Keratinocyte (primary cell): ENCODE measurements around the gene FAM47A. TPM values are rescaled to one million over a fixed set of nuclear protein-coding genes. Genes with fewer than 3 reads are reported as not detected.

Source experiments
- DNase-seq: peaks from one replicate; pipeline ENCODE4 v3.0.0-alpha.2; 2011; ENCODE audit warnings: low read depth, missing footprints, low spot score
- FAIRE-seq: peaks from 2 replicates; lab custom pipeline; 2011; peaks lifted over from hg19 to GRCh38; lab: Jason Lieb, UNC
- H2AFZ ChIP-seq: 2 replicates; pipeline ENCODE4 v1.6.0; 2012; ENCODE audit warnings: low read length, control low read depth, inconsistent platforms; ENCODE audit not compliant: control insufficient read depth
- H3K27ac ChIP-seq: 2 replicates; pipeline ENCODE4 v1.5.1; 2011; ENCODE audit warnings: low read length; ENCODE audit not compliant: control insufficient read depth, insufficient read depth
- H3K27me3 ChIP-seq: 3 replicates; pipeline ENCODE4 v1.6.0; 2011; ENCODE audit warnings: low read length; ENCODE audit not compliant: control insufficient read depth, insufficient read depth; ENCODE audit errors: extremely low read depth
- H3K36me3 ChIP-seq, 2 experiments: 2 replicates in 1 of 2; 3 replicates in 1 of 2; pipeline ENCODE4 v1.5.1; 2011; ENCODE audit warnings: low read length in 2 of 2, mild to moderate bottlenecking in 1 of 2; ENCODE audit not compliant: control insufficient read depth in 2 of 2, insufficient read depth in 2 of 2; ENCODE audit errors: extremely low read depth in 1 of 2
- H3K4me1 ChIP-seq: 3 replicates; pipeline ENCODE4 v1.5.1; 2011; ENCODE audit warnings: low read length; ENCODE audit not compliant: control insufficient read depth, insufficient read depth; ENCODE audit errors: extremely low read depth
- H3K4me2 ChIP-seq: 3 replicates; pipeline ENCODE4 v1.6.0; 2011; ENCODE audit warnings: low read depth, low read length; ENCODE audit not compliant: control insufficient read depth, insufficient read depth; ENCODE audit errors: extremely low read depth
- H3K4me3 ChIP-seq, 3 experiments: fragments of 200-600 bp in 1 of 3; sonication (generic) in 1 of 3; 2 replicates in 2 of 3; 3 replicates in 1 of 3; pipeline ENCODE4 v1.5.1; 2011 to 2016; ENCODE audit warnings: low read length in 3 of 3, mild to moderate bottlenecking in 3 of 3, control low read depth in 2 of 3, inconsistent platforms in 1 of 3, low read depth in 1 of 3, mixed read lengths in 1 of 3, mixed run types in 1 of 3, moderate library complexity in 1 of 3; ENCODE audit not compliant: control insufficient read depth in 2 of 3, insufficient read depth in 2 of 3; ENCODE audit errors: extremely low read depth in 1 of 3
- H3K79me2 ChIP-seq: 2 replicates; pipeline ENCODE4 v1.6.0; 2012; ENCODE audit warnings: low read length; ENCODE audit not compliant: control insufficient read depth, insufficient read depth
- H3K9ac ChIP-seq: 3 replicates; pipeline ENCODE4 v1.6.0; 2011; ENCODE audit warnings: low read length; ENCODE audit not compliant: control insufficient read depth, insufficient read depth; ENCODE audit errors: extremely low read depth
- H3K9me1 ChIP-seq: 3 replicates; pipeline ENCODE4 v1.6.0; 2011; ENCODE audit warnings: low read length; ENCODE audit not compliant: control insufficient read depth, insufficient read depth; ENCODE audit errors: extremely low read depth
- H3K9me3 ChIP-seq: 2 replicates; pipeline ENCODE4 v1.5.1; 2012; ENCODE audit warnings: low read depth, low read length; ENCODE audit not compliant: control insufficient read depth
- H4K20me1 ChIP-seq: 3 replicates; pipeline ENCODE4 v1.6.0; 2011; ENCODE audit warnings: low read length; ENCODE audit not compliant: control insufficient read depth, insufficient read depth; ENCODE audit errors: extremely low read depth
- EZH2 ChIP-seq: IDR thresholded peaks from one replicate; pipeline ENCODE4 v1.6.1; 2012; ENCODE audit warnings: inconsistent platforms, mild to moderate bottlenecking, low read length, moderate library complexity
- dilution Hi-C: fragments of 300-500 bp; cut with MboI; formaldehyde crosslinking; loops from one replicate; pipeline ENCODE4 v1.7.0; 2020; ENCODE audit warnings: low sequenced_read_pairs; ENCODE audit not compliant: extremely low pct_ligation_motif_present
- polyA plus RNA-seq, 5 experiments: library from polyadenylated mRNA; depleted of rRNA in 3 of 5; stranded (reverse) in 3 of 5; stranded (forward) in 1 of 5; unstranded in 1 of 5; fragments of >200 nt; gene quantifications; 1 replicate in 1 of 5; 2 replicates in 3 of 5; 3 replicates in 1 of 5; pipeline versions ENCODE4 v1.2.1 to v1.2.3, GENCODE V29; 2011 to 2012; ENCODE audit warnings: missing spikeins in 2 of 5, low read depth in 1 of 5, low replicate concordance in 1 of 5
- TF ChIP-seq, protein P1 (sequence below), 3 experiments: IDR thresholded peaks in 1 of 3; conservative IDR thresholded peaks in 1 of 3; optimal IDR thresholded peaks in 1 of 3; 2 replicates in 2 of 3; 3 replicates in 1 of 3; pipeline versions ENCODE3 to v1.5.1; 2011; ENCODE audit warnings: low read length in 3 of 3, mild to moderate bottlenecking in 3 of 3, moderate library complexity in 2 of 3, control low read depth in 1 of 3, inconsistent platforms in 1 of 3; ENCODE audit not compliant: insufficient read depth in 2 of 3; ENCODE audit errors: extremely low read depth in 1 of 3

Gene FAM47A
- polyA plus RNA-seq, 1 donor (not counting 4 experiments of a cell fraction or from before 2014, with no cell fraction given) = not detected

DNA sequence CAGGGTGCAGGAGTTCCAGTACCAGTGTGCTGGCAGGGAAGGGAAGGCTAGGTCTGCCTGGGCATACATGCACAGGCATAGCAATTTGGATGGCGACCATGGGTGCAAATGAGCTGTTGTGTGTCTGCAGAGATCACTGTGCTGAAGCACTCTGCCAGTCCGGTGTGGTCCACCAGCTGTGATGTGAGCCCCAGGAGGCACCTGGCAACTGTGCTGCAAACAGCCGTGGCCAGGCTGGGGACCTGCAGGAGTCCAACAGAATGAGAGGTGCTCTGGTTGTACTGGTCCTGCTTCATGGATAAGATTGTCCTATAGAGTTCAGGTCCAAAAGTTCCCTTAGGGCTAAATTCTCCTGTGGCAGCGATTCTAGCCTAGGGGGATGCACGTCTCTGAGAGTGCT lies 6.1 kb downstream of the FAM47A start:
- no peak for TF ChIP-seq EZH2
- FAIRE-seq = no peak
- no peak for DNase-seq

DNA sequence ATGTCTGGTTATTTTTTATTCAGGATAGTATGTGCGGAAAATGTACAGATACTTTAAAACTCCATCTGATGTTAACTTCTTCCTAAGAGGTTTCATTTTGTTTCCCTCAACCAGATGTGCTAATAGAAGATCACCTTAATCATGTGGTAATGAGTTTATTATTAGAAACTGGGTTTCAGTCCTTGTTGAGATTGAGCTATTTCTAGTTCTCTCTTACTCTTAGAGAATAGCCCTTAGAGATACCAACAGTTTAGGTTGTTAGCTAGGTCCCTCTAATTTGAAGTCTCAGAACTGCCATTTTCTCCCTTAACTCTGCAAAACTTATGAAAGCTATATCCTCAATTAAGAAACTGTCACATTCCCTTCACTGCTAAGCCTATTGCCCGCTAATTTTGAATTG lies 13.0 kb downstream of the FAM47A start:
- H3K79me2 ChIP-seq = no peaks in the 10 kb centered on the region
- no peaks in the 10 kb centered on the region for H3K27me3 ChIP-seq
- no peak for FAIRE-seq
- no peaks in the 10 kb centered on the region for H3K9me1 ChIP-seq
- no peak overlapping the region for H2AFZ ChIP-seq
- no peak overlapping the region for H3K27ac ChIP-seq
- H3K4me2 ChIP-seq = no peak overlapping the region
- H3K36me3 ChIP-seq = no peaks in the 10 kb centered on the region
- no peak for DNase-seq
- H3K9me3 ChIP-seq = no peaks in the 10 kb centered on the region
- no peaks in the 10 kb centered on the region for H3K4me1 ChIP-seq
- no peak overlapping the region for H3K9ac ChIP-seq
- dilution Hi-C loops = no loop called here
- no peak for TF ChIP-seq EZH2
- TF ChIP-seq, protein P1, sequence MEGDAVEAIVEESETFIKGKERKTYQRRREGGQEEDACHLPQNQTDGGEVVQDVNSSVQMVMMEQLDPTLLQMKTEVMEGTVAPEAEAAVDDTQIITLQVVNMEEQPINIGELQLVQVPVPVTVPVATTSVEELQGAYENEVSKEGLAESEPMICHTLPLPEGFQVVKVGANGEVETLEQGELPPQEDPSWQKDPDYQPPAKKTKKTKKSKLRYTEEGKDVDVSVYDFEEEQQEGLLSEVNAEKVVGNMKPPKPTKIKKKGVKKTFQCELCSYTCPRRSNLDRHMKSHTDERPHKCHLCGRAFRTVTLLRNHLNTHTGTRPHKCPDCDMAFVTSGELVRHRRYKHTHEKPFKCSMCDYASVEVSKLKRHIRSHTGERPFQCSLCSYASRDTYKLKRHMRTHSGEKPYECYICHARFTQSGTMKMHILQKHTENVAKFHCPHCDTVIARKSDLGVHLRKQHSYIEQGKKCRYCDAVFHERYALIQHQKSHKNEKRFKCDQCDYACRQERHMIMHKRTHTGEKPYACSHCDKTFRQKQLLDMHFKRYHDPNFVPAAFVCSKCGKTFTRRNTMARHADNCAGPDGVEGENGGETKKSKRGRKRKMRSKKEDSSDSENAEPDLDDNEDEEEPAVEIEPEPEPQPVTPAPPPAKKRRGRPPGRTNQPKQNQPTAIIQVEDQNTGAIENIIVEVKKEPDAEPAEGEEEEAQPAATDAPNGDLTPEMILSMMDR (optimal IDR thresholded peaks at IDR 0.05 in 1 of 3, IDR thresholded peaks at IDR 0.05 in 1 of 3, conservative IDR thresholded peaks at IDR 0.05 in 1 of 3; ENCODE audit: extremely low read depth in 1 of 3, insufficient read depth in 2 of 3, low read length in 3 of 3) = no peak
- H4K20me1 ChIP-seq = no peaks in the 10 kb centered on the region
- no peak overlapping the region for H3K4me3 ChIP-seq

More for the DNA sequence above, 6.1 kb downstream of the FAM47A start:
- Histone ChIP-seq H4K20me1 (no peaks in the 10 kb centered on the region), H3K9me3 (peaks cover 5% of the 10 kb centered on the region), H2AFZ (no peak overlapping the region), H3K4me1 (no peaks in the 10 kb centered on the region), H3K36me3 (no peaks in the 10 kb centered on the region), H3K9ac (no peak overlapping the region), H3K9me1 (no peaks in the 10 kb centered on the region), H3K79me2 (no peaks in the 10 kb centered on the region), H3K4me3 (no peak overlapping the region), H3K27ac (no peak overlapping the region), H3K4me2 (no peak overlapping the region), H3K27me3 (no peaks in the 10 kb centered on the region)
- dilution Hi-C loops = no loop called here

DNA sequence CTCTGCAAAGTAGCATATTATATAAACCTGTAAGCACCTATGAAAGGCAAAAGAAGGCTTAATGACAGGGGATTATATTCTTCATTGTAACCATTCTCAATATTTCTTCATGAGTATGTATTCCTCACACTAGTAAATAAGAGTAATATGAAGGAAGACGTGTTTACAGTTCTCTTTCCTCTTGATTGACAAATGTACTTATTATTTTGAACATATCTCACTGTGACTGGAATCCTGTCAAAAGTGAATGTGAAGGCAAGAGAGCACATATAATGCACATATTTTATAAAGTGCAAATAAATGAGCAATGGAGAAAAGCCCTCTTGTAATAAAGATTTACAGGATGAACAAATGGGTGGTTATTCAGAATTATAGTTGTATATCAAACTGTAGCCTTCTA lies 19.7 kb downstream of the FAM47A start:
- DNase-seq = no peak
- no peaks in the 10 kb centered on the region for H3K9me3 ChIP-seq
- dilution Hi-C loops = no loop called here
- no peaks in the 10 kb centered on the region for H4K20me1 ChIP-seq
- no peak overlapping the region for H3K4me3 ChIP-seq
- FAIRE-seq = no peak
- H3K4me2 ChIP-seq = no peak overlapping the region
- no peak for TF ChIP-seq EZH2
- TF ChIP-seq, protein P1 (optimal IDR thresholded peaks at IDR 0.05 in 1 of 3, IDR thresholded peaks at IDR 0.05 in 1 of 3, conservative IDR thresholded peaks at IDR 0.05 in 1 of 3; ENCODE audit: extremely low read depth in 1 of 3, insufficient read depth in 2 of 3, low read length in 3 of 3) = no peak
- no peaks in the 10 kb centered on the region for H3K9me1 ChIP-seq
- H3K79me2 ChIP-seq = no peaks in the 10 kb centered on the region
- H3K4me1 ChIP-seq = no peaks in the 10 kb centered on the region
- no peak overlapping the region for H2AFZ ChIP-seq
- no peak overlapping the region for H3K9ac ChIP-seq
- H3K27me3 ChIP-seq = no peaks in the 10 kb centered on the region
- no peaks in the 10 kb centered on the region for H3K36me3 ChIP-seq
- no peak overlapping the region for H3K27ac ChIP-seq
